ENCODE results near the gene DNAH3. TPM values are rescaled to one million over a fixed set of nuclear protein-coding genes. Genes with fewer than 3 reads are reported as not detected.
A peak's percentile ranks its signal among the peaks of the same experiment; 100 is the strongest.

DNAH3 gene
- total and polyA plus RNA-seq, 4 donors, result not detected

DNA sequence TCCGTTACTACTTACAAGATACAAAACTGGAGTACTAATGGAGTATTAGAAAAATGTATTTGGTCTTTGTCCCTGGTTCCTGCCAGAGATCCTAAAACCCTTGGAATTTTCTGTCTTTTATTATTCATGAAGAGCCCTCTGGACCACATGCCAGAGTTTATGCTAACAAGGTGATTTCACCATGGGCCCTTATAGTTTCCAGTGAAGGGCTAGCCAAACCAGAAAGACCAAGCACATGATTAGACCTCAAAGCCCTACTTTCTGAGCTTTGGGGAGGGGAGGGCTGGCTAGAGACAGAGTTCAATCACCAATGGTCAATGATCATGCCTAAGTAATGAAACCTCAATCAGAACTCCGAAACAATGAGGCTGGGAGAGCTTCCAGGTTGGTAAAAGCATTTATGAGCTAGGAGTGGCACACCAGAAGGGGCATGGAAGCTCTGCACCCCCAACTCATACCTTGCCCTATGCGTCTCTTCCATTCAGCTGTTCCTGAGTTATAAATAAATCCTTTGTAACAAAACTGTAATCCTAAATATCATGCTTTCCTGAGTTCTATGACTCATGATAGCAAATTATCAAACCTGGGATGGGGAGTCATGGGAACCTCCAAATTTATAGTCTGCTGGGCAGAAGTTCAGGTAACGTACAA is 260.9 kb downstream of the DNAH3 start:
- no peak for ATAC-seq (ENCODE audit: low FRiP score)

DNA sequence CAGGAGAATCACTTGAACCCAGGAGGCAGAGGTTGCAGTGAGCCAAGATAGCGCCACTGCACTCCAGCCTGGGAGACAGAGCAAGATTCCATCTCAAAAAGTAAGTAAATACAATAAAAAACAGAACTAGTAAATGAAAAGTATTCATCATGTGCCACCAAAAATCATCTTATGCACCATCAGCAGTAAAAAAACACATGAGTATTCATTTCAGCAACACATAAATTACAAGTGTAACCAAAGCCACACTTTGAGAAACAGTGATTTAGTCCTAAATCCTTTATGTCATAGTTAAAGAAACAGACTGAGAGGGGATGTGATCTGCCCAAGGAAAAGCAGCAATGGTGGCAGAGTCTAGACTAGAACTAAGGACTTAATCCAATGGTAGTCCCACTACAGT is 263.4 kb downstream of the DNAH3 start:
- ATAC-seq (ENCODE audit: low FRiP score) (no peak), DNase-seq (no peak)
- Histone ChIP-seq H3K36me3 (ENCODE audit: control insufficient read depth in 1 of 2, insufficient read depth in 2 of 2, low read length in 1 of 2) (peaks cover 2 to 3% of the 10 kb centered on the region in 2 donors), H3K27ac (ENCODE audit: low read depth in 1 of 2, low read length in 2 of 2) (peak overlapping the region in 1 of 2 donors; percentile 28), H3K9me3 (ENCODE audit: control insufficient read depth, low read length) (no peaks in the 10 kb centered on the region), H3K4me3 (ENCODE audit: low read length in 2 of 2) (no peak overlapping the region), H3K4me1 (ENCODE audit: control insufficient read depth in 1 of 2, insufficient read depth in 2 of 2, low read length in 2 of 2) (peaks cover 5 to 22% of the 10 kb centered on the region in 2 donors), H3K27me3 (ENCODE audit: control insufficient read depth in 1 of 2, insufficient read depth in 2 of 2, low read length in 1 of 2) (no peaks in the 10 kb centered on the region)
- 94 to 95% methylated on average over 1 of the region's 1 CpG for WGBS, 2 donors
- intact Hi-C loops (cut with DNase I), result no loop called here

More for the DNA sequence above, 260.9 kb downstream of the DNAH3 start:
- no peak overlapping the region for H3K27ac ChIP-seq (ENCODE audit: low read depth in 1 of 2, low read length in 2 of 2)
- H3K36me3 ChIP-seq (ENCODE audit: control insufficient read depth in 1 of 2, insufficient read depth in 2 of 2, low read length in 1 of 2), result peaks cover 3 to 5% of the 10 kb centered on the region in 2 donors
- peaks cover 7 to 18% of the 10 kb centered on the region in 2 donors for H3K4me1 ChIP-seq (ENCODE audit: control insufficient read depth in 1 of 2, insufficient read depth in 2 of 2, low read length in 2 of 2)
- H3K4me3 ChIP-seq (ENCODE audit: low read length in 2 of 2), result no peak overlapping the region
- H3K27me3 ChIP-seq (ENCODE audit: control insufficient read depth in 1 of 2, insufficient read depth in 2 of 2, low read length in 1 of 2), result no peaks in the 10 kb centered on the region
- WGBS, 2 donors, result 80 to 83% methylated on average over 4 of the region's 4 CpGs
- H3K9me3 ChIP-seq (ENCODE audit: control insufficient read depth, low read length), result no peaks in the 10 kb centered on the region
- intact Hi-C loops (cut with DNase I), result no loop called here
- DNase-seq, result no peak

DNA sequence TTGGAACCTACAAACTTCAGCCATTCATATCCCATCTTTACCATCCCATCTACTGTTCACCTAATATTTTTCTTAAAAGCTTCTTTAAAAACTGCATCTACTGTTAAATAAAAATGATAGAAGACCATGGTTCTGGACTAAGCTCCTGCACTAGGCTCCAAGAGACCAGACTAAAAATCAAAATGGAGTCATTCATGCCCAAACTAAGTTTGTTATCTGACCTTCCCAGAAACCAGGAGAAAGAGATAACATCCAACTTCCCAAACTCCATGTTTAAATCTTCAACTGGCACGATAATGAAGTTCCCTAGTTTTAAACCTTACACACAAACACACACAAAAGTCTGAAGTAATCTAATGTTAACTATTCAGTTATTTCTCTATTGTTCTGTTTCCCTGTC is 264.3 kb downstream of the DNAH3 start:
- no peaks in the 10 kb centered on the region for H3K27me3 ChIP-seq (ENCODE audit: control insufficient read depth in 1 of 2, insufficient read depth in 2 of 2, low read length in 1 of 2)
- DNase-seq, result no peak
- H3K4me3 ChIP-seq (ENCODE audit: low read length in 2 of 2), result no peak overlapping the region
- WGBS, 2 donors, result 0 to 1% methylated on average over 1 of the region's 1 CpG
- intact Hi-C loops (cut with DNase I), result no loop called here
- no peaks in the 10 kb centered on the region for H3K9me3 ChIP-seq (ENCODE audit: control insufficient read depth, low read length)
- H3K36me3 ChIP-seq (ENCODE audit: control insufficient read depth in 1 of 2, insufficient read depth in 2 of 2, low read length in 1 of 2), result peaks cover 2% of the 10 kb centered on the region in 2 donors
- H3K4me1 ChIP-seq (ENCODE audit: control insufficient read depth in 1 of 2, insufficient read depth in 2 of 2, low read length in 2 of 2), result peaks cover 6 to 16% of the 10 kb centered on the region in 2 donors
- ATAC-seq (ENCODE audit: low FRiP score), result no peak
- H3K27ac ChIP-seq (ENCODE audit: low read depth in 1 of 2, low read length in 2 of 2), result no peak overlapping the region

DNA sequence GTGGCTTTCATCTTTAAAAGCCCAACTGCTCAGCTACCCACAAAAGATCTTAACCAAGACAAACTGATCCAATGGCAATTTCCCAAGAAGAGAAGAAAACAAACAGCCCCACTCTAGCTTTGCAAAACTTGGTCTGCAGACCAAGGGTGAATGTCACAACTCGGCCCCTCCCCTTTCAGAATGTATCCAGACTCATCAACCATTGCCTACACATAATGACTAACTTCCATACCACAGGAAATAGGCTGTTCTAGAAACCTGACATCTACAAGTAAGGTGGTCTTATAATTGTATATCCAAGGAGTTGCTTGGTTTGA is 266.4 kb downstream of the DNAH3 start:
- no peak overlapping the region for H3K4me3 ChIP-seq (ENCODE audit: low read length in 2 of 2)
- intact Hi-C loops (cut with DNase I), result no loop called here
- H3K27ac ChIP-seq (ENCODE audit: low read depth in 1 of 2, low read length in 2 of 2), result no peak overlapping the region
- DNase-seq (no peak), ATAC-seq (ENCODE audit: low FRiP score) (no peak)
- WGBS, 2 donors, result 78 to 80% methylated on average over 1 of the region's 1 CpG
- H3K9me3 ChIP-seq (ENCODE audit: control insufficient read depth, low read length), result no peaks in the 10 kb centered on the region
- H3K27me3 ChIP-seq (ENCODE audit: control insufficient read depth in 1 of 2, insufficient read depth in 2 of 2, low read length in 1 of 2), result no peaks in the 10 kb centered on the region
- no peaks in the 10 kb centered on the region for H3K36me3 ChIP-seq (ENCODE audit: control insufficient read depth in 1 of 2, insufficient read depth in 2 of 2, low read length in 1 of 2)
- H3K4me1 ChIP-seq (ENCODE audit: control insufficient read depth in 1 of 2, insufficient read depth in 2 of 2, low read length in 2 of 2), result peaks cover 2 to 18% of the 10 kb centered on the region in 2 donors

DNA sequence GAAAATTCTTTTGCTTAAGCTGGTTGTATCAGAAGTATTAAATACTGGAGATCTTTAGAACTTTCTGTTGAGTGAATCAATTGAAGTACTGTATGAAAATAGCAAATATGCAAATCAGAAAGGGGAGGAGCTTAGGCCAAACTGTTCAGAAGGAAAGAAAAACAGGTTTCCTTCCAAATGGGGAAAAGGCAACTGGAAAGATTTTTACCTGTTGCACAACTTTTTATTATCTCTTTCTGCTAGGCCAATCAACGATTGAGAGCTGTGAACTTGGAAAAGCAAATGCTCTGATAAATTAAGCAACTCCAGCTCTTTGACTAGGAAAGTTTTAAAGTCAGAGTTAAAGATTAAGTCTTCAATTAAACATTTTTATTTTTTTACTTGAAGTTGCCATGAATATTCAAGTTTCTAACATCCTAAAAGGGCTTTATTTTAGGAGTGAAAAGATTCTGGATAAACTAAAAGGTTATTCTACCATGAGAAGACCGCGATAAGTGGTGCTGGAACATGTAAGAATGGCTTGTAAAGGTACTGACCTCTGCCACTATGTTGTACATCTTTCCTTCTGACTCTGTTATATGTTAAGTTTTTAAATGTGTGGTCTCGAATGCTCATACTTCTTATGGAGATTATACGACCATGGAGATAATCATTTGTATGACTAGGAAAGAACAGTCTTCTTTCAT is 266.9 kb downstream of the DNAH3 start:
- intact Hi-C loops (cut with DNase I), result no loop called here
- DNase-seq (no peak), ATAC-seq (ENCODE audit: low FRiP score) (no peak)
- no peak overlapping the region for H3K27ac ChIP-seq (ENCODE audit: low read depth in 1 of 2, low read length in 2 of 2)
- H3K4me3 ChIP-seq (ENCODE audit: low read length in 2 of 2), result no peak overlapping the region
- H3K36me3 ChIP-seq (ENCODE audit: control insufficient read depth in 1 of 2, insufficient read depth in 2 of 2, low read length in 1 of 2), result no peaks in the 10 kb centered on the region
- H3K27me3 ChIP-seq (ENCODE audit: control insufficient read depth in 1 of 2, insufficient read depth in 2 of 2, low read length in 1 of 2), result no peaks in the 10 kb centered on the region
- no peaks in the 10 kb centered on the region for H3K9me3 ChIP-seq (ENCODE audit: control insufficient read depth, low read length)
- peaks cover 2 to 20% of the 10 kb centered on the region in 2 donors for H3K4me1 ChIP-seq (ENCODE audit: control insufficient read depth in 1 of 2, insufficient read depth in 2 of 2, low read length in 2 of 2)
- WGBS, 2 donors, result 74 to 75% methylated on average over 5 of the region's 5 CpGs

Other genes starting within 250 kb of the DNAH3 start
- gene LDAF1, start 7.8 kb upstream of the DNAH3 start, total RNA-seq, result 10 to 100 TPM; 42.8 to 55.5 TPM
- gene LDAF1, start 7.8 kb upstream of the DNAH3 start, polyA plus RNA-seq, result 10 to 100 TPM; 57.1 to 62.5 TPM
- gene ZP2, start 60.7 kb upstream of the DNAH3 start, total RNA-seq, result not detected
- not detected for gene ZP2, start 60.7 kb upstream of the DNAH3 start, polyA plus RNA-seq
- gene ANKS4B, start 82.9 kb upstream of the DNAH3 start, total RNA-seq, result not detected
- gene ANKS4B, start 82.9 kb upstream of the DNAH3 start, polyA plus RNA-seq, result 1 to 10 TPM in 1 of 2 donors, under 1 TPM in 1; 0.08 to 6.9 TPM
- under 1 TPM in 1 of 2 donors, not detected in 1; 0.30 TPM for gene CRYM, start 127.4 kb upstream of the DNAH3 start, total RNA-seq
- 1 to 10 TPM in 1 of 2 donors, not detected in 1; 2.8 TPM for gene CRYM, start 127.4 kb upstream of the DNAH3 start, polyA plus RNA-seq

Data from aorta (tissue), 5 donors.